Measurements from ENCODE around the gene IPO5. TPM values are rescaled to one million over a fixed set of nuclear protein-coding genes. Genes with fewer than 3 reads are reported as not detected.

IPO5 gene
- total RNA-seq, 1 experiment from 2014 or later: 126 TPM

DNA sequence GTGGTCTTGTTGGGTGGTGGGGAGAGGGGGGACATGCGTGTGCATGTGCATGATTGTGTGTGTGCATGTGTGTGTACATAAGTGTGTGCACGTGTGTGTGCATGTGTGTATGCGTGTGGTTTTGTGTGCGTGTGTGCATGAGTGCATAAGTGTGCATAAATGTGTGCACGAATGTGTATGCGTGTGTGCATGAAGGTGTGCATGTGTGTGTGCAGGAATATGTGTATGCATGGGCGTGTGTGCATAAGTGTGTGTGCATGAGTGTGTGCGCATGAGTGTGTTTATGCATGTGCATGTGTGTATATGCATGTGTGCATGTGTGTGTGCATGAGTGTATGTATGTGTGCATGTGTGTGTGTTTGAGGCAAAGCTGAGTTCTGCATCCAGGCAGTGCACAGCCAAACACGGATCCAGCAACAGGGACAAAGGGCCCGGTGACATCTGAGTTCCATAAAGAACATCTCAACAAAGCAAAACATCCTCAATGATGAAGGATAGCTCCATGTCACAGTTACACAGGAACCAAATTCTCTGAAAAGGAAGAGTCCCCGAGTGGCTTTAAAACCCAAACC lies 103.5 kb downstream of the IPO5 start:
- TF ChIP-seq, protein P1, sequence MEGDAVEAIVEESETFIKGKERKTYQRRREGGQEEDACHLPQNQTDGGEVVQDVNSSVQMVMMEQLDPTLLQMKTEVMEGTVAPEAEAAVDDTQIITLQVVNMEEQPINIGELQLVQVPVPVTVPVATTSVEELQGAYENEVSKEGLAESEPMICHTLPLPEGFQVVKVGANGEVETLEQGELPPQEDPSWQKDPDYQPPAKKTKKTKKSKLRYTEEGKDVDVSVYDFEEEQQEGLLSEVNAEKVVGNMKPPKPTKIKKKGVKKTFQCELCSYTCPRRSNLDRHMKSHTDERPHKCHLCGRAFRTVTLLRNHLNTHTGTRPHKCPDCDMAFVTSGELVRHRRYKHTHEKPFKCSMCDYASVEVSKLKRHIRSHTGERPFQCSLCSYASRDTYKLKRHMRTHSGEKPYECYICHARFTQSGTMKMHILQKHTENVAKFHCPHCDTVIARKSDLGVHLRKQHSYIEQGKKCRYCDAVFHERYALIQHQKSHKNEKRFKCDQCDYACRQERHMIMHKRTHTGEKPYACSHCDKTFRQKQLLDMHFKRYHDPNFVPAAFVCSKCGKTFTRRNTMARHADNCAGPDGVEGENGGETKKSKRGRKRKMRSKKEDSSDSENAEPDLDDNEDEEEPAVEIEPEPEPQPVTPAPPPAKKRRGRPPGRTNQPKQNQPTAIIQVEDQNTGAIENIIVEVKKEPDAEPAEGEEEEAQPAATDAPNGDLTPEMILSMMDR (conservative IDR thresholded peaks at IDR 0.05): no peak
- TF ChIP-seq EZH2 (IDR thresholded peaks at IDR 0.05; ENCODE audit: low read depth): no peak
- no peak overlapping the region for H2AFZ ChIP-seq
- H3K9me2 ChIP-seq (ENCODE audit: insufficient read depth): no peaks in the 10 kb centered on the region
- no peaks in the 10 kb centered on the region for H3K4me1 ChIP-seq (replicated peaks; ENCODE audit: insufficient read depth)
- no peak for DNase-seq
- no peaks in the 10 kb centered on the region for H4K20me1 ChIP-seq (ENCODE audit: insufficient read depth)
- no peaks in the 10 kb centered on the region for H3K79me2 ChIP-seq (ENCODE audit: low read depth)
- H3K36me3 ChIP-seq (ENCODE audit: low read depth): no peaks in the 10 kb centered on the region
- BruUV-seq (replicated peaks): no TSS peak
- H3K27me3 ChIP-seq (ENCODE audit: insufficient read depth, low read depth): no peaks in the 10 kb centered on the region
- CTCF ChIA-PET: interaction anchor here (0.7 kb wide), 1 partner anchor 358 kb away, joined by 7 read pairs; no protein-coding TSS in a partner anchor
- POLR2A ChIA-PET (ENCODE audit: unreplicated experiment): no interaction called here
- no peaks in the 10 kb centered on the region for H3K9me3 ChIP-seq (ENCODE audit: insufficient read depth, low read depth)
- intact Hi-C loops (cut with micrococcal nuclease; ENCODE audit: unreplicated experiment): no loop called here
- no peak overlapping the region for H3K4me3 ChIP-seq
- H3K27ac ChIP-seq: no peak overlapping the region
- H3F3A ChIP-seq (ENCODE audit: insufficient read depth, low read depth): no peaks in the 10 kb centered on the region
- no peak overlapping the region for H3K4me2 ChIP-seq

DNA sequence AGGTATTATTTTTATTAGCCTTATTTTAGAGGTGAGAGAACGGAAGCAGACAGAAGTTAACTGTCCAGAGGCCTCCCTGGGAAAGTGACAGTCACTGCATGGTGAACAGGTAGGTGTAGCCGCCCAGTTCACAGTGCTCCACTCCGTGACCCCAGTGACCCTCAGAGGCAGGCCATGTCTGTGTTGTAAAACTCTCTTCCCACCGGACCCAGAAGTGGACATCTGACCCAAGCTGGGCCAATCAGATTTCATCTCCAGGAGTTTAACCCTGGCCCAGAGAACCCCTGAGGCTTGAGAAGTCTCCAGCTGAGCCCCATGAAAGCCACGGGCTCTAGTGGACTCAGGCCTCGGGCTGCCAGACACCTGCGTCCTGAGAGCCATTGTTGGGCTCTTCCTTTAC lies 105.8 kb downstream of the IPO5 start:
- H4K20me1 ChIP-seq (ENCODE audit: insufficient read depth): no peaks in the 10 kb centered on the region
- TF ChIP-seq, protein P1 (conservative IDR thresholded peaks at IDR 0.05): no peak
- no peak for TF ChIP-seq EZH2 (IDR thresholded peaks at IDR 0.05; ENCODE audit: low read depth)
- no TSS peak for BruUV-seq (replicated peaks)
- no peaks in the 10 kb centered on the region for H3K36me3 ChIP-seq (ENCODE audit: low read depth)
- ChIA-PET POLR2A (ENCODE audit: unreplicated experiment) (no interaction called here), CTCF (no interaction called here)
- H3K4me1 ChIP-seq (replicated peaks; ENCODE audit: insufficient read depth): no peaks in the 10 kb centered on the region
- H3K4me2 ChIP-seq: no peak overlapping the region
- intact Hi-C loops (cut with micrococcal nuclease; ENCODE audit: unreplicated experiment): no loop called here
- no peaks in the 10 kb centered on the region for H3K79me2 ChIP-seq (ENCODE audit: low read depth)
- no peaks in the 10 kb centered on the region for H3K9me2 ChIP-seq (ENCODE audit: insufficient read depth)
- H3K27ac ChIP-seq: no peak overlapping the region
- no peaks in the 10 kb centered on the region for H3F3A ChIP-seq (ENCODE audit: insufficient read depth, low read depth)
- no peaks in the 10 kb centered on the region for H3K27me3 ChIP-seq (ENCODE audit: insufficient read depth, low read depth)
- H3K9me3 ChIP-seq (ENCODE audit: insufficient read depth, low read depth): no peaks in the 10 kb centered on the region
- no peak for DNase-seq
- no peak overlapping the region for H3K4me3 ChIP-seq
- H2AFZ ChIP-seq: no peak overlapping the region

DNA sequence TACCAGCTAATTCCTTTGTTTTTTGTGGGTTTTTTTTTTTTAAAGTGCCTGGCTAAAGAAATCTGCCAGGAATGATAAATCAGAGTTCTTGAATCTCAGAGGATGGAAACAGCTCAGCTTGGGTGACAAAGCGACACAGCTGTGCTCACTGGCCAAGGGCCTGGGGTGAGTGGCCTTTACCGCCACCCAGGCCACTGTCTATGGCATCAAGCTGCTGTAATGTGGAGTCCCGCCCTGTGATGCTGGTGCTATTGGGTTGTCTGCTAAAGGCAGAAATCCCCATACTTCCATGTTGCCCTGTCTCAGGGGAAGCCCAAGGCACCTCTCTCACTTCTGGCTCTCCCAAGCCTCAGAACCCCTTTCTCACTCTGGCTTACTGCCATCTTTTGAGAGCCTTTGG lies 106.8 kb downstream of the IPO5 start:
- Histone ChIP-seq H3F3A (ENCODE audit: insufficient read depth, low read depth) (no peaks in the 10 kb centered on the region), H3K4me3 (no peak overlapping the region), H2AFZ (no peak overlapping the region), H3K4me2 (no peak overlapping the region), H3K36me3 (ENCODE audit: low read depth) (no peaks in the 10 kb centered on the region), H3K9me2 (ENCODE audit: insufficient read depth) (no peaks in the 10 kb centered on the region), H3K27me3 (ENCODE audit: insufficient read depth, low read depth) (no peaks in the 10 kb centered on the region), H3K4me1 (replicated peaks; ENCODE audit: insufficient read depth) (no peaks in the 10 kb centered on the region), H3K27ac (no peak overlapping the region), H4K20me1 (ENCODE audit: insufficient read depth) (no peaks in the 10 kb centered on the region), H3K9me3 (ENCODE audit: insufficient read depth, low read depth) (no peaks in the 10 kb centered on the region), H3K79me2 (ENCODE audit: low read depth) (no peaks in the 10 kb centered on the region)
- no TSS peak for BruUV-seq (replicated peaks)
- TF ChIP-seq, protein P1 (conservative IDR thresholded peaks at IDR 0.05): no peak
- no peak for TF ChIP-seq EZH2 (IDR thresholded peaks at IDR 0.05; ENCODE audit: low read depth)
- CTCF ChIA-PET: no interaction called here
- no peak for DNase-seq
- intact Hi-C loops (cut with micrococcal nuclease; ENCODE audit: unreplicated experiment): no loop called here
- POLR2A ChIA-PET (ENCODE audit: unreplicated experiment): no interaction called here
